ENCODE results near the gene RASGRP2. TPM values are rescaled to one million over a fixed set of nuclear protein-coding genes. Genes with fewer than 3 reads are reported as not detected.

RASGRP2 gene
- total RNA-seq, 4 donors from 2014 or later: 0.64 to 7.6 (median 3.9) TPM

GRCh38 chr11:64677441-64678023, 66.4 kb downstream of the RASGRP2 start:
- H3K27ac ChIP-seq: no peak overlapping the region

More at GRCh38 chr11:64677441-64678023, 66.4 kb downstream of the RASGRP2 start:
- DNase-seq (ENCODE audit: low spot score in 2 of 2): no peak
- no peak for TF ChIP-seq CTCF (IDR thresholded peaks at IDR 0.05)
- TF ChIP-seq POLR2AphosphoS5 (IDR thresholded peaks at IDR 0.05): no peak
- TF ChIP-seq EP300 (IDR thresholded peaks at IDR 0.05): no peak
- no peak for TF ChIP-seq POLR2A (IDR thresholded peaks at IDR 0.05)
- Histone ChIP-seq H3K27me3 (peaks cover 18% of the 10 kb centered on the region), H3K9me3 (no peaks in the 10 kb centered on the region), H3K36me3 (no peaks in the 10 kb centered on the region), H3K4me3 (no peak overlapping the region), H3K4me1 (peaks cover 11% of the 10 kb centered on the region)
- 74% methylated on average over 6 of the region's 6 CpGs for WGBS

Other genes with a start within 250 kb of the RASGRP2 start
- gene SLC22A11, start 188.2 kb downstream of the RASGRP2 start, total RNA-seq: not detected
- gene SLC22A12, start 152.9 kb downstream of the RASGRP2 start, total RNA-seq: not detected
- gene NRXN2, start 20.9 kb downstream of the RASGRP2 start, total RNA-seq: under 1 TPM in 3 of 4 donors, not detected in 1; 0.21 to 0.72 (median 0.64) TPM
- 1 to 10 TPM; 1.1 to 2.7 (median 1.2) TPM for gene PYGM, start 15.8 kb upstream of the RASGRP2 start, total RNA-seq
- gene SF1, start 34.4 kb upstream of the RASGRP2 start, total RNA-seq: 100 to 1,000 TPM; 270 to 559 (median 373) TPM
- gene MAP4K2, start 59.1 kb upstream of the RASGRP2 start, total RNA-seq: 10 to 100 TPM; 13.6 to 20.4 (median 15.3) TPM
- gene MEN1, start 66.4 kb upstream of the RASGRP2 start, total RNA-seq: 10 to 100 TPM; 26.9 to 46.6 (median 36.1) TPM
- gene CDC42BPG, start 100.5 kb upstream of the RASGRP2 start, total RNA-seq: 10 to 100 TPM; 42.2 to 64.9 (median 61.1) TPM
- gene EHD1, start 134.5 kb upstream of the RASGRP2 start, total RNA-seq: 10 to 100 TPM; 47.8 to 85.4 (median 76.8) TPM
- gene ATG2A, start 173.1 kb upstream of the RASGRP2 start, total RNA-seq: 10 to 100 TPM; 69.5 to 82.2 (median 76.0) TPM
- gene PPP2R5B, start 180.5 kb upstream of the RASGRP2 start, total RNA-seq: 10 to 100 TPM; 20.1 to 38.3 (median 27.3) TPM
- not detected for gene GPHA2, start 191.8 kb upstream of the RASGRP2 start, total RNA-seq
- gene MAJIN, start 228.0 kb upstream of the RASGRP2 start, total RNA-seq: not detected